DMS 273 treated with DMSO at 0.1 percent for 48 hours (cell line): Measurements from ENCODE around the gene KCNQ1OT1.

Experiments
- DNase-seq: peaks from one replicate; lab custom pipeline; 2025; lab: John Stamatoyannopoulos, UW

Gene KCNQ1OT1

GRCh38 chr11:2701898-2702434 lies 2.2 kb upstream of the KCNQ1OT1 start:
- no peak for DNase-seq

- DNase-seq, result no peak
These were observed 1.4 kb upstream of the KCNQ1OT1 start for GRCh38 chr11:2701230-2701629.

GRCh38 chr11:2700415-2701211 lies 819 bp upstream of the KCNQ1OT1 start:
- no peak for DNase-seq

DNA sequence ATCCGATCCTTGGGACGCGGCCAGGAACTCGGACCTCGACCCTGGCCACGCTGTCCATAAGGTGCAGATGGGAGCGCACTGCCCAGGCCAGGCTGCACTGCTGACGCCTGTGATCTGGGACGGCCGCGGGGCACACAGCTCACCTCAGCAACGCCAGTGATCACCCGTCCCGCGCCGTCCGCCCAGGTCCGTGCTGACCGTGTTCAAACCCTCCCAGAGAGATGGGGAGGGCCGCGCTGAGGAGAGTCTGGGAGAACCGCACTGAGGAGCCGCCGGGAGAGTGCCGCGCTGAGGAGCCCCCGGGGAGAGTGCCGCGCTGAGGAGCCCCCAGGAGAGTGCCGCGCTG lies 636 bp downstream of the KCNQ1OT1 start:
- no peak for DNase-seq

DNA sequence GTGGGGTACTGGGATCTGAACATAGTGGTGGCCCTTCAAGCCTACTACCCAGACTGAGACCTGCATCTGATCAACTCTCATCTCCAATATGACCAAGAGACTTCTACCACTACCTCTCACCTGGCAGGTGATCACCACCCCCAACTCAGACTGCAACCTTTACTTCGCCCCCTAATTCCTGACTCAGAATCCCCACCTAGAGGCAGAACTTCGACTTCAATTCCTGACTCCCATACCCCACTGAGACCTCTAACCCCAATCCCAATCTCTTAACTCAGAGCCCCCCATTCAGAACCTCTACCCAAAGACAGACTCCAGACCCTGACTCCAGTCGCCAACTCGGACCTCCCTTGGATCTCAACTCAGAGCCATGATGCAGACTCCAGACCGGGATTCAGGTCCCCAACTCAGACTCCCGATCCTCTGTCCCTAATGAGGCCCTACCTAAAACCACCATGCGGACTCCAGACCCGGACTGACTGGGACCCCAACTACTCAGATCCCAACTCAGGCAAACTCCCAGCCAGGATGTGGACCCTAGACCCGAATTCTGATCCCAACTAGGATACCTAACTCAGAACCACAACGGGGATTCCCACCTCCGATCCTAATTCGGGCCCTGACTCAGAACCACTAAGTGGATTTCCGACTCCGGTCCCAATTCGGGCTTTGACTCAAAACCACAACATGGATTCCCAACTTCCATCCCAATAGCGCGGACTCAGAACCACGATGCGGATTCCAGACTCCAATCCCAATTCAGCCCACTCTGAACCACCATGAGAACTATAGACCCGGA lies 1.2 kb downstream of the KCNQ1OT1 start:
- DNase-seq, result no peak

GRCh38 chr11:2697866-2698265 lies 1.9 kb downstream of the KCNQ1OT1 start:
- DNase-seq, result no peak

DNA sequence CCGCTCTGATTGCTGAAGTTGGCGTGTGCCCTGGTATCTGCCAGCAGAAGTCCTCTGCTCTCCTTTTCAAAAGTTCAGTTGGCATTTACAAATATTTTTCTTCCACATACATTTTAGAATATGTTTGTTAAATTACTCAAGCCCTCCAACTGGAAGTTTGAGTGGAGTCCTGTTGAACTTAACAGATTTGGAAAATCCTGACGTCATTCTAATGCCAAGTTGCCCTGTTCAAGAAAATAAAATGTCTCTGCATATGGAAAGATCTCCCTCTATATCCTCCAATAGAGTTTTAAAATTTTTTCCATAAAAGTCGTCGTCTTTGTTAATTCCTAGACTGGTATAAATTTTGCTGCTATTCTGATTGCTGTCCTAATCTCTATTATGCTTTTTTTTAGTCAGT lies 3.3 kb downstream of the KCNQ1OT1 start:
- DNase-seq, result no peak

DNA sequence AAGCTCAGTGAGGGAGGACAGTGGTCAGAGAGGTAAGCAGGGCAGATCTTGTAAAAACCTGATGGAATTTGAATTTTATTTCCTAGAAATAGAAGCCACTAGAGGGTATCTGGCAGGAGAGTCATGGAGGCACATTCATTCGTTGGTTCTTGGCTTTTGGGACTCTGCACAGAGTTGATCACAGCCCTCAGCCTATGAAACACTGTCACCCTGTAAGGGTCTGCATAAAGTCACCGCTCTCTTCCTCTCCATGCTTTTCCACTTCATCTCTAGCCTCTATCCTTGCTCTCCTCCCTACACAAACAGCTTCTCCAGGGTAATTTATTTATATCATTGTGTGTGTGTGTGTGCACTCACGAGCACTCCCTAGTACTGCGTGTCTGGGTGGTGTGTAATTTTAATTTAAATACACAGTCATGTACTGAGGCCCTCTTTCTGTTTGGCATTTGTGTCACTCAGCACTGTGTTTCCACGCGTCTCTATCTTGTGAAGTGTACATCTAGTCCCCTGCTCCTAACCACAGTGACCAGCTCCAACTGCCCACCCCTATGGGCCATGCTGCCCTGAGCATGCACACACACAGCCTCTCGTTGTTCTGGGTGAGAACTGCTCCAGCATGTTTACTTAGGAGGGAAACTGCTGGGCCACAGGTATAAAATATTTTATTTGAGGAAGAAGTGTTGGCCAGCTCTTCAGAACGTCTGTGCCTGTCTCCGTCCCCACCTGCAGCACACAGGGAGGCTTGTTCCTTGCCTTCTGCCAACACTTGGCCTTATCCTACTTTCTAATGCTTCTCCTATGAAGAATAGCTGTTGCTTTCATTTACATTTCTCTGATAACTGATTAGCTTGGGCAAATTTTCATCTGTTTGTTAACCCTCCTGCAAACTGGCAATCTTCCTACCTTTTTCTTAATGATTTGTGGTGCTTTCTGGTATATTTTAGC lies 4.5 kb downstream of the KCNQ1OT1 start:
- DNase-seq, result no peak

- DNase-seq, result no peak
These were observed 5.3 kb downstream of the KCNQ1OT1 start for GRCh38 chr11:2694495-2694894.

GRCh38 chr11:2693271-2694261 lies 6.2 kb downstream of the KCNQ1OT1 start:
- DNase-seq, result no peak

DNA sequence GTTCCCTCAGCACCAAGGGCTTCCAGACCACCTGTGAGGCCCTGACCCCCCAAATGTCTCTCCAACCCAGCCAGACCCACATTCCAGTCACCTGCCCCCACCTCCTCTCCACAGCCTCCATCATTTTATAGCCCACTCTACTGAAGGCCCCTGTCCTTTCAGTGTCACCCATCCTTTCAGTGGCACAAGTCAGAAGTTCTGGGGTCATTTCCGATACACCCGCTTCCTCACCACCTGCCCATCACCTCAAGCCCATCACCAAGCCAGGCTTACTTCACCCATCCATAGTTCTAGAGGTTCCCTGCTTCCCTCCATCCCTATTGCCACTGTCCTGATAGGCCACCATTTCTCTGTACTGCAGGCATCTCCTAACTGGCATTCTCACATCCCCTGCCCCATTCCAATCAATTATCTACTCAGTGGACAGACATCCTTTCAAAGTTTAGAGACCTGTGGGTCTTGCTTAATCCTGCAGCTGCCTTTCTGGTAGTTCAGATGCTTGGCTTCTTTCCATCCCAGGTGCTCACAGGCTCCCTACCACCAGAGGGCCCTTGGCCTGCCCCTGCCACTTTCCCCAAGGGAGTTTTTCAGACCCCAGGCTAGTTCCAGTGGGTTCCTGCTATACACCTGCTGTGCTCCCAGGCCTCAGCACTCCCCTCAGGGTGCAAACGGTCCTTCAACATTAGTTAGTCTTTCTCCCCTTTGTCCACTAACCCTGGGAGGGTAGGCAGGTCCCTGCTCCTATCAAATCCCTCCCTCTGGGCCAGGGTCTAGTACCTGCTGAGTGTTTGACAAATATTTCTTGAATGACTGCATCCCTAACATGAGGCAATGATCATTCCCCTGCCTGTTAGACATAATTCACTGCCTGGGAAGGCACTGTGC lies 7.6 kb downstream of the KCNQ1OT1 start:
- no peak for DNase-seq

DNA sequence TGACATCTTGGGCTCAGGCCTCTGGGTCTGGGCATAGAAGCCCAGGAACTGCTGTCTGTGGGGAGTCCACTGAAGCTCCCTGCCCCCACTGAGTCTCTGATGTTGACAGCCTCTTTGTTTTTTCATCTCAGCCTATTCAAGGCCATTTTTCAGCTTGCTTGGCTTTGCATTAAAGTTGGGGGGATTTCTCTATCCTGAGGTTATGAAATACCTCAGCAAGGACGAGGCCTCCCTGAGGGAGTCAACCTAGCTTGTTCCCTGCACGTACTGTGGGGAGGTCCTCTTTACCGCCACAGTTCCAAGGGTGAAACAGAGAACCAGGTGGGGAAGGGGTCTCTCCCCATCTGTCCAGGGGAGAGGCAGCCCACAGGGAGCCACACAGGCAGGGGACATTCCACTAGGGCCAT lies 8.4 kb downstream of the KCNQ1OT1 start:
- DNase-seq, result no peak

GRCh38 chr11:2690596-2691354 lies 9.0 kb downstream of the KCNQ1OT1 start:
- DNase-seq, result no peak

- DNase-seq, result no peak
These were observed 9.9 kb downstream of the KCNQ1OT1 start for GRCh38 chr11:2689651-2690575.

- DNase-seq, result no peak
These were observed 11.2 kb downstream of the KCNQ1OT1 start for GRCh38 chr11:2688381-2689231.

DNA sequence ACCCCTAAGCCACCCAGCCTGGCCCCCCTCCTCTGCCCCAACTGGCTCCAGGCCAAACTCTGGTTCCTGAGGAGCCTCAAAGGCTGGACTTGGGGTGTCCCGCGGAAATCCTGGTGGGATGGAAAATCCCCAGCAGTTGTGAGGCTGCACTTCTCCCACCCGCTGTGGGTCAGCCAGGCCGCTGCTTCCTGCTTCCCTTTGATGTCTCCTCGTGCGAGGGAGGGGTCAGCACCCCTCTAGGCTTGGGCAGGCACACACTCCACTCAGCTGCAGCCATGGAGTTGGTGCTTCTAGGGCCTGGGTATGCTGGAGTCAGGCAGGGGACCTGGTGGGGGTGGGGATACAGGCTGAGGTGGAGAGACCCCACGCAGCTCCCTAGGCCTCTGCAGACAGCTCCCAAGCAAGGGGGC lies 12.0 kb downstream of the KCNQ1OT1 start:
- DNase-seq, result no peak

DNA sequence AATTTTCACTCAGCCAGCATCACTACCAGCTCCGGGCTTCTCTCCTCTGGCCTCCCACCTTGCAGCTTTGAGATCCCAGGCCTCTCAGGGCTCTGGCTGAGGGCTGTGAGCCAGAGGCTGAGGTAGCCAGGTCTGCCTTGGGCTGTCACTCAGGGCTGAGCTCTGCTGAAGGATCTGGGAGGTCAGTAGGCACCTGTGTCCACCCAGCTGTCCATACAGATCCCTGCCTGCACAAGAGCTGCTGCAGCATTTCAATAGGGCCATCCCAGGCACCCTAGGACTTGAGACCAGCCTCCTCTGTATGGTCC lies 12.6 kb downstream of the KCNQ1OT1 start:
- DNase-seq, result no peak
